Hypothalamus (tissue), 51 donors: ENCODE results near the gene SHKBP1.
A peak's percentile ranks its signal among the peaks of the same experiment; 100 is the strongest.
"Not testable (repeated sequence)": the region's sequence is repeated elsewhere in the genome, so short reads cannot be mapped to it uniquely, and the experiment has no call there.

ENCODE experiments used
- DNase-seq, 51 donors: peaks; one replicate each; lab custom pipeline; 2025; lab: John Stamatoyannopoulos, UW

Gene SHKBP1

GRCh38 chr19:40612831-40613689 is 36.4 kb downstream of the SHKBP1 start:
- no peak for DNase-seq

- DNase-seq: peak in 13 of 51 donors; percentile 5 to 46 (median 22)
These were observed 37.3 kb downstream of the SHKBP1 start for GRCh38 chr19:40613690-40614621.

GRCh38 chr19:40614622-40615411 is 38.1 kb downstream of the SHKBP1 start:
- peak in 4 of 51 donors; percentile 7 to 29 (median 17) for DNase-seq

GRCh38 chr19:40616178-40616577 is 39.5 kb downstream of the SHKBP1 start:
- no peak for DNase-seq

- no peak for DNase-seq
These were observed 40.3 kb downstream of the SHKBP1 start for GRCh38 chr19:40616941-40617340.

GRCh38 chr19:40617961-40618360 is 41.3 kb downstream of the SHKBP1 start:
- no peak for DNase-seq

GRCh38 chr19:40619333-40620160 is 42.9 kb downstream of the SHKBP1 start:
- no peak for DNase-seq

- no peak for DNase-seq
These were observed 43.5 kb downstream of the SHKBP1 start for GRCh38 chr19:40620161-40620485.

GRCh38 chr19:40621283-40621682 is 44.6 kb downstream of the SHKBP1 start:
- DNase-seq: no peak

- no peak for DNase-seq
These were observed 45.5 kb downstream of the SHKBP1 start for GRCh38 chr19:40621966-40622772.

- no peak for DNase-seq
These were observed 46.1 kb downstream of the SHKBP1 start for GRCh38 chr19:40622773-40623075.

GRCh38 chr19:40623403-40624251 is 47.0 kb downstream of the SHKBP1 start:
- DNase-seq: peak in 1 of 51 donors; percentile 30

GRCh38 chr19:40624369-40625153 is 47.9 kb downstream of the SHKBP1 start:
- DNase-seq: not testable (repeated sequence)

- DNase-seq: no peak
These were observed 48.9 kb downstream of the SHKBP1 start for GRCh38 chr19:40625406-40626120.

- no peak for DNase-seq
These were observed 50.2 kb downstream of the SHKBP1 start for GRCh38 chr19:40626918-40627317.

- no peak for DNase-seq
These were observed 51.0 kb downstream of the SHKBP1 start for GRCh38 chr19:40627486-40628279.
